Activated naive CD4-positive, alpha-beta T cell treated with anti-CD3 and anti-CD28 coated beads, Interleukin-2, amount 10 ng/mL, durations not matched to agents 7 days and 5 days (primary cell): ENCODE results near the gene CCDC148.

Experiments used
- CTCF ChIA-PET: fragments of 350-600 bp; sonication (Branson Sonifier 250); formaldehyde crosslinking; loops from one replicate; lab custom pipeline; 2021; ENCODE audit warnings: antibody characterized with exemption; lab: Charles Lee
- DNase-seq: peaks from one replicate; pipeline ENCODE4 v3.0.0-alpha.2; 2020
- H3K27ac Mint-ChIP-seq: one replicate; pipeline ENCODE4 v1.8.0; 2021; ENCODE audit warnings: mild to moderate bottlenecking, moderate library complexity, mixed read lengths
- H3K27me3 Mint-ChIP-seq: one replicate; pipeline ENCODE4 v1.8.0; 2021; ENCODE audit warnings: mild to moderate bottlenecking, mixed read lengths
- H3K36me3 Mint-ChIP-seq: one replicate; pipeline ENCODE4 v1.8.0; 2021; ENCODE audit warnings: mixed read lengths
- H3K4me1 Mint-ChIP-seq: one replicate; pipeline ENCODE4 v1.8.0; 2021; ENCODE audit warnings: mixed read lengths
- H3K4me3 Mint-ChIP-seq: one replicate; pipeline ENCODE4 v1.8.0; 2021; ENCODE audit warnings: mild to moderate bottlenecking, moderate library complexity, mixed read lengths
- H3K9me3 Mint-ChIP-seq: one replicate; pipeline ENCODE4 v1.8.0; 2021; ENCODE audit warnings: mixed read lengths

The CCDC148 gene

DNA sequence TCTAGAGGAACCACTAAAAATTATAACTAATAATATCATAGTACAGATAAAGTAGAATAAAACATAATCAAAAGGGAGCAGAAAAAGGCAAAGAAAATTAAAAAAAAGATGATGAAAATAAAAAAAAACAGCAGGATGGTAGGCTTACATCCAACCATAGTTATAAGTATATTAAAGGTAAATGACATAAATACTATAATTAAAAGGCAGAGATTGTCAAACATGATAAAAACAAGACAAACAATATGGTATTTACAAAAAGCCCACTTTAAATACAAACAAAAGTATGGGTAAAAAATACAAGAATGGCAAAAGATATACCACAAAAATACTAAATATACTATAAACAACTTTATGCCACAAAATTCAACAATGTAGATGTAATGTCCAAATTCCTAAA lies 24.4 kb downstream of the CCDC148 start:
- H3K27ac Mint-ChIP-seq, result no peak overlapping the region
- H3K36me3 Mint-ChIP-seq, result no peaks in the 10 kb centered on the region
- CTCF ChIA-PET, result no interaction called here
- no peak for DNase-seq
- no peaks in the 10 kb centered on the region for H3K4me1 Mint-ChIP-seq
- H3K9me3 Mint-ChIP-seq, result peaks cover 4% of the 10 kb centered on the region
- H3K27me3 Mint-ChIP-seq, result no peaks in the 10 kb centered on the region
- no peak overlapping the region for H3K4me3 Mint-ChIP-seq

DNA sequence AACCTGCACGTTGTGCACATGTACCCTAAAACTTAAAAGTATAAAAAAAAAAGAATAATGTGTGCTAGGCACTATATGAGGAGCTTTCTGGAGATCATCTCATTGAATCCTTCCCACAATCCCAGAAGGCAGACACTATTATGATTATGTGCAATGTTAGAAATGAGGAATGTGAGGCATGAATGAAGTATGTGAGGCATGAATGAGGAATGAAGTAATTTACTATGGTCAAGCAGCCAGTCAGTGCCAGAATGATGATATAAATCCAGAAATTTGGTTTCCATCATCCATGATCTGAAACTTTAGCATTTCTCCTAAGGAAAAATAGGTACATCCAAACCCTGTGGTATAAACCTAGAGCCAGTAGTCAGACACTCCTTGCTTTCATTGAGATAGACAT lies 42.0 kb downstream of the CCDC148 start:
- no peak overlapping the region for H3K27ac Mint-ChIP-seq
- no peaks in the 10 kb centered on the region for H3K4me1 Mint-ChIP-seq
- H3K4me3 Mint-ChIP-seq, result no peak overlapping the region
- CTCF ChIA-PET, result no interaction called here
- H3K27me3 Mint-ChIP-seq, result peaks cover 5% of the 10 kb centered on the region
- H3K36me3 Mint-ChIP-seq, result no peaks in the 10 kb centered on the region
- no peak for DNase-seq
- peaks cover 7% of the 10 kb centered on the region for H3K9me3 Mint-ChIP-seq

GRCh38 chr2:158413581-158413980 lies 43.0 kb downstream of the CCDC148 start:
- Mint-ChIP-seq H3K27ac (no peak overlapping the region), H3K27me3 (peaks cover 5% of the 10 kb centered on the region), H3K36me3 (no peaks in the 10 kb centered on the region), H3K4me3 (no peak overlapping the region), H3K9me3 (peaks cover 7% of the 10 kb centered on the region), H3K4me1 (no peaks in the 10 kb centered on the region)
- DNase-seq, result no peak
- CTCF ChIA-PET, result no interaction called here

- H3K36me3 Mint-ChIP-seq, result no peaks in the 10 kb centered on the region
- no peak overlapping the region for H3K27ac Mint-ChIP-seq
- peaks cover 7% of the 10 kb centered on the region for H3K9me3 Mint-ChIP-seq
- H3K27me3 Mint-ChIP-seq, result peaks cover 5% of the 10 kb centered on the region
- H3K4me1 Mint-ChIP-seq, result no peaks in the 10 kb centered on the region
- no peak for DNase-seq
- CTCF ChIA-PET, result no interaction called here
- H3K4me3 Mint-ChIP-seq, result no peak overlapping the region
These were observed 44.3 kb downstream of the CCDC148 start for GRCh38 chr2:158412206-158412605.

- H3K9me3 Mint-ChIP-seq, result peaks cover 7% of the 10 kb centered on the region
- H3K4me3 Mint-ChIP-seq, result no peak overlapping the region
- DNase-seq, result no peak
- H3K4me1 Mint-ChIP-seq, result no peaks in the 10 kb centered on the region
- H3K27ac Mint-ChIP-seq, result no peak overlapping the region
- CTCF ChIA-PET, result no interaction called here
- H3K36me3 Mint-ChIP-seq, result no peaks in the 10 kb centered on the region
- peaks cover 9% of the 10 kb centered on the region for H3K27me3 Mint-ChIP-seq
These were observed 44.8 kb downstream of the CCDC148 start for GRCh38 chr2:158411748-158412147.

DNA sequence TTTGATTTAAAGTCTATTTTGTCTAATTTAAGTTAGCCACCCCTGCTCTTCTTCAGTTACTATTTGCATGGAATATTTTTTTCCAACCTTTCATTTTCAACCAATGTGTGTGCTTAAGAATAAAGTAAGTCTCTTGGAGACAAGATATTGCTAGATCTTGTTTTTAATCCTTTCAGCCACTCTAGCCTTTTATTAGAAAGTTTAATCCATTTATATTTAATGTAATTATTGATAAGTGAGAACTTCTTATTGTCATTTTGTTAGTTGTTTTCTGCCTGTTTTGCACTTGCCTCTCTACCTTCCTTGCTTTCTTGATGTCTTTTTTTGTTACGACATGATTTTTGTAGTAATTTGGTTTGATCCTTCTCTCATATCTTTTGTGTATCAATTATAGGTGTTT lies 46.4 kb downstream of the CCDC148 start:
- Mint-ChIP-seq H3K4me3 (no peak overlapping the region), H3K4me1 (no peaks in the 10 kb centered on the region), H3K27me3 (peaks cover 9% of the 10 kb centered on the region), H3K27ac (no peak overlapping the region), H3K9me3 (peaks cover 4% of the 10 kb centered on the region), H3K36me3 (no peaks in the 10 kb centered on the region)
- no peak for DNase-seq
- CTCF ChIA-PET, result no interaction called here

DNA sequence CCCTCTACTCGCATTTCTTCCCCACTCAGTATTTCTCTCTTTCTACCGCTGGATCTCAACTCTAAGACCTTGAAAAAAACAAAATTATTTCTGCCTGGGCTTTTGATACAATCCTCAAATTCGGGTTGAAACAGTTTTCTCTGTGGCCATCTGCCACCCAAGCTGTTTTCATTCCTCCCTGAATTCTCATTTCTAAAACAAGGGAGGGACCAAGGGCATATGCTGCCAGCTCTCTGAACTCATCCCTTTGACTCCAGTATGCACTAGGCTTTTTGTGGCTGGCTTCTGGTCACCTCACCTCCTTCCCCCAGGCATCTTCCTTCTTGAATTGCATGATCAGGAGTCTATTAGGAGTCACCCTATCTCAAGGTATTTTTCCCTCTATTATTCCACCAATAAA lies 49.5 kb downstream of the CCDC148 start:
- no peak overlapping the region for H3K27ac Mint-ChIP-seq
- peaks cover 9% of the 10 kb centered on the region for H3K27me3 Mint-ChIP-seq
- no peak for DNase-seq
- H3K36me3 Mint-ChIP-seq, result no peaks in the 10 kb centered on the region
- CTCF ChIA-PET, result no interaction called here
- peaks cover 4% of the 10 kb centered on the region for H3K9me3 Mint-ChIP-seq
- H3K4me1 Mint-ChIP-seq, result no peaks in the 10 kb centered on the region
- H3K4me3 Mint-ChIP-seq, result no peak overlapping the region

GRCh38 chr2:158405341-158405740 lies 51.2 kb downstream of the CCDC148 start:
- H3K4me1 Mint-ChIP-seq, result no peaks in the 10 kb centered on the region
- DNase-seq, result no peak
- CTCF ChIA-PET, result no interaction called here
- H3K36me3 Mint-ChIP-seq, result no peaks in the 10 kb centered on the region
- H3K9me3 Mint-ChIP-seq, result peaks cover 1% of the 10 kb centered on the region
- H3K27ac Mint-ChIP-seq, result no peak overlapping the region
- peaks cover 4% of the 10 kb centered on the region for H3K27me3 Mint-ChIP-seq
- no peak overlapping the region for H3K4me3 Mint-ChIP-seq

GRCh38 chr2:158403237-158403636 lies 53.3 kb downstream of the CCDC148 start:
- Mint-ChIP-seq H3K9me3 (no peaks in the 10 kb centered on the region), H3K27ac (no peak overlapping the region), H3K4me3 (no peak overlapping the region), H3K36me3 (no peaks in the 10 kb centered on the region), H3K27me3 (peaks cover 4% of the 10 kb centered on the region), H3K4me1 (no peaks in the 10 kb centered on the region)
- no peak for DNase-seq
- CTCF ChIA-PET, result no interaction called here

- H3K4me1 Mint-ChIP-seq, result no peaks in the 10 kb centered on the region
- H3K36me3 Mint-ChIP-seq, result no peaks in the 10 kb centered on the region
- H3K27ac Mint-ChIP-seq, result no peak overlapping the region
- no peaks in the 10 kb centered on the region for H3K9me3 Mint-ChIP-seq
- H3K27me3 Mint-ChIP-seq, result peaks cover 4% of the 10 kb centered on the region
- CTCF ChIA-PET, result no interaction called here
- no peak overlapping the region for H3K4me3 Mint-ChIP-seq
- DNase-seq, result no peak
These were observed 53.9 kb downstream of the CCDC148 start for GRCh38 chr2:158402665-158403064.

GRCh38 chr2:158395166-158395565 lies 61.4 kb downstream of the CCDC148 start:
- no peak overlapping the region for H3K4me3 Mint-ChIP-seq
- H3K9me3 Mint-ChIP-seq, result no peaks in the 10 kb centered on the region
- H3K4me1 Mint-ChIP-seq, result peaks cover 4% of the 10 kb centered on the region
- CTCF ChIA-PET, result no interaction called here
- H3K36me3 Mint-ChIP-seq, result no peaks in the 10 kb centered on the region
- H3K27ac Mint-ChIP-seq, result no peak overlapping the region
- peaks cover 3% of the 10 kb centered on the region for H3K27me3 Mint-ChIP-seq
- DNase-seq, result no peak

DNA sequence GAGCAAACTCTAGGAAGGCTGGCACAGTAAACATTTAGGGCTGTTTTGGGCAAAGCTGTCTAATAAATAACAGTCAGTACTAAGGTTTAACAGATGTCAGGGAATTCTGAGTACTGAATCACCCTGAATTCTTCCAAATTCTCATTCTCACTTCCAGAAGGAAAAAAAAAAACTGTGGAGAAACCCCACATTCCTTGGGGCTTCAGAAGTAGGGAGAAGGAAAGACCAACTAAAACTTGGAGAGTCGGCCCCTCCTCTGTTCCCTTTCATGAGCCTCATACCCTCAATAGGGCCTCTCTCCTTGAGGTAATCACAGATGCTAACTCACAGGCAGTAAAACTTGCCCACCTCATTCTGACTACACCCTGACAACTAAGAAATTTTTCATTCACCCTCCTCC lies 62.1 kb downstream of the CCDC148 start:
- H3K27ac Mint-ChIP-seq, result no peak overlapping the region
- H3K36me3 Mint-ChIP-seq, result no peaks in the 10 kb centered on the region
- H3K4me3 Mint-ChIP-seq, result no peak overlapping the region
- H3K27me3 Mint-ChIP-seq, result peaks cover 3% of the 10 kb centered on the region
- H3K9me3 Mint-ChIP-seq, result no peaks in the 10 kb centered on the region
- no peak for DNase-seq
- H3K4me1 Mint-ChIP-seq, result peaks cover 4% of the 10 kb centered on the region
- CTCF ChIA-PET, result no interaction called here

- Mint-ChIP-seq H3K36me3 (no peaks in the 10 kb centered on the region), H3K9me3 (no peaks in the 10 kb centered on the region), H3K4me1 (peaks cover 4% of the 10 kb centered on the region), H3K27ac (no peak overlapping the region), H3K4me3 (no peak overlapping the region), H3K27me3 (peaks cover 3% of the 10 kb centered on the region)
- CTCF ChIA-PET, result no interaction called here
- no peak for DNase-seq
These were observed 62.7 kb downstream of the CCDC148 start for GRCh38 chr2:158393886-158394285.

DNA sequence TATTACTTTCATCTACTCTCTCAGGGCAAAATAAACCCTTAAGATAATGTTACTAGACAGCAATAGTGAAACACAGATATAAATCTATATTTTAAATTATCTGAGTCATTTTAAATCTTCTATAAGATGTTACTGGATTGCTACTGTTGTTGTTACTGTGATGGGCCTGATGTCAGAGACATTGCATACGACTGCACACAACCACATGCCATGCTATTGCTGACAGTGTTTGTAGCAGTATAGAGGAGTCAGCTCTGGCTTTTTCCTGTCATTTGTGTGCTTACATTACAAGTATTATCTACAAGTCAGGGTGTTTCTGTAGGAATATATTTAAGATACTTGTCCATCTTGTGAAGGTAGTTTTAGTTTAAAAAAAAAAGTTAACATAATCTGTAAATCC lies 63.9 kb downstream of the CCDC148 start:
- no peak overlapping the region for H3K4me3 Mint-ChIP-seq
- H3K27ac Mint-ChIP-seq, result no peak overlapping the region
- peaks cover 4% of the 10 kb centered on the region for H3K4me1 Mint-ChIP-seq
- peaks cover 3% of the 10 kb centered on the region for H3K27me3 Mint-ChIP-seq
- no peak for DNase-seq
- CTCF ChIA-PET, result no interaction called here
- H3K9me3 Mint-ChIP-seq, result no peaks in the 10 kb centered on the region
- H3K36me3 Mint-ChIP-seq, result no peaks in the 10 kb centered on the region

DNA sequence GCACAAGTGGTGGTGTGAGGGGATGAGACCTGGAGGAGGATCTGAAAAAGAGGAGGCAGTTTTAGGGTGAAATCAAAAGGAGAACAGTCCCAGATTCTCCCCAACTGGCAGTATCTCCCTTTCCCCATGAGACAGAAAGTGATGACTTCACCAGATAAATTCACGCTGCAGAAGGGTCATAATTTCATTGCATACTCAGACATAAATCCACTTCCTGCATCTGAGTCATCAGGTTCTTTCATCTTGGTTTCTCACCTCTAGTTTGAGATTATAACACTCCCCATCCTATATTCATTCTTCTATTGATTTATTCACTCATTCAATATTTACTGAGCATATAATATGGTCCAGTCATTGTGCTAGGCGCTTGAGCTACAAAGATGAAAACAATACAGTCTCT lies 64.7 kb downstream of the CCDC148 start:
- Mint-ChIP-seq H3K27ac (no peak overlapping the region), H3K36me3 (no peaks in the 10 kb centered on the region), H3K9me3 (no peaks in the 10 kb centered on the region), H3K4me1 (peaks cover 4% of the 10 kb centered on the region), H3K4me3 (no peak overlapping the region), H3K27me3 (peaks cover 3% of the 10 kb centered on the region)
- CTCF ChIA-PET, result no interaction called here
- no peak for DNase-seq

DNA sequence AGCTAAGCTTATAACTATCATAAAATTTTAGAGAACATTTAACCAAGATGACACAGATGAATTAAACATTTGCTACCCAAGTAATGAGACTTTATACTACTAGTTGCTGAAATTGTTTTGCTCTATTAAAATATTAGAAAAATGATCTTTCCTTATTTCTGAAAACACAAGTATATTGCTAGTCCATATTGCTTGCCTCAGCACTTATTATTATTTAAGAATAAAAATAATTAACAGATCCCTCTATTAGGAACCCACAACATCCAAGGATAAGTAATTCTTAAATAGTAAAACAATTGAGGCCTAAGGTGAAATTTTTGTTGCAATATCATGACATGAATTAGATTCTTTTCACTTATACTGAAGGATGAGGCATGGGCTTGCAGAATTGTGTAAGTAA lies 65.2 kb downstream of the CCDC148 start:
- Mint-ChIP-seq H3K36me3 (no peaks in the 10 kb centered on the region), H3K27me3 (peaks cover 7% of the 10 kb centered on the region), H3K4me1 (peaks cover 4% of the 10 kb centered on the region), H3K4me3 (no peak overlapping the region), H3K27ac (no peak overlapping the region), H3K9me3 (no peaks in the 10 kb centered on the region)
- no peak for DNase-seq
- CTCF ChIA-PET, result no interaction called here
